HFFc6 (cell line): ENCODE results near the gene PLEKHM1. TPM values are rescaled to one million over a fixed set of nuclear protein-coding genes. Genes with fewer than 3 reads are reported as not detected.
"Not testable (repeated sequence)": the region's sequence is repeated elsewhere in the genome, so short reads cannot be mapped to it uniquely, and the experiment has no call there.

Experiments used
- DNase-seq: peaks from one replicate; pipeline ENCODE4 v3.0.0-alpha.2; 2018
- H3K27ac Mint-ChIP-seq: 2 replicates; pipeline ENCODE4 v1.8.0; 2020; ENCODE audit warnings: mild to moderate bottlenecking, mixed read lengths
- H3K27me3 Mint-ChIP-seq: 2 replicates; pipeline ENCODE4 v1.8.0; 2021; ENCODE audit warnings: mild to moderate bottlenecking, moderate library complexity, mixed read lengths; ENCODE audit not compliant: insufficient read depth
- H3K36me3 Mint-ChIP-seq: 2 replicates; pipeline ENCODE4 v1.8.0; 2021; ENCODE audit warnings: low read depth, mixed read lengths
- H3K4me1 Mint-ChIP-seq: 2 replicates; pipeline ENCODE4 v1.8.0; 2020; ENCODE audit warnings: low read depth, mixed read lengths
- H3K4me3 Mint-ChIP-seq: 2 replicates; pipeline ENCODE4 v1.8.0; 2020; ENCODE audit warnings: mild to moderate bottlenecking, moderate library complexity, mixed read lengths
- H3K9me3 Mint-ChIP-seq: 2 replicates; pipeline ENCODE4 v1.8.0; 2020; ENCODE audit warnings: mild to moderate bottlenecking, mixed read lengths
- total RNA-seq, 6 experiments: library from RNA; stranded (reverse); fragmentation: NEBNext Ultra II Directional; extraction: Animal tissue kit (Norgen Biotek cat#: 25700); gene quantifications; 2 replicates in 1 of 6; 3 replicates in 5 of 6; pipeline ENCODE4 v1.2.3, GENCODE V29; 2021

Gene PLEKHM1
- total RNA-seq, 6 experiments from 2014 or later, result 32.0 to 43.1 (median 36.5) TPM

GRCh38 chr17:45487704-45488103, 2.8 kb downstream of the PLEKHM1 start:
- DNase-seq, result peak; percentile 92
- Mint-ChIP-seq H3K27ac (peak overlapping the region; percentile 95), H3K4me1 (peaks cover 37% of the 10 kb centered on the region), H3K4me3 (peak overlapping the region; percentile 75)
- H3K36me3 Mint-ChIP-seq, H3K9me3 Mint-ChIP-seq, H3K27me3 Mint-ChIP-seq: not testable (repeated sequence)

GRCh38 chr17:45483591-45484216, 6.8 kb downstream of the PLEKHM1 start:
- not testable (repeated sequence) for H3K36me3 Mint-ChIP-seq, H3K27me3 Mint-ChIP-seq, H3K27ac Mint-ChIP-seq, DNase-seq, H3K4me3 Mint-ChIP-seq, H3K9me3 Mint-ChIP-seq
- peaks cover 25% of the 10 kb centered on the region for H3K4me1 Mint-ChIP-seq

GRCh38 chr17:45483177-45483576, 7.3 kb downstream of the PLEKHM1 start:
- peaks cover 22% of the 10 kb centered on the region for H3K4me1 Mint-ChIP-seq
- H3K9me3 Mint-ChIP-seq, H3K4me3 Mint-ChIP-seq, H3K27ac Mint-ChIP-seq, DNase-seq, H3K36me3 Mint-ChIP-seq, H3K27me3 Mint-ChIP-seq: not testable (repeated sequence)

- not testable (repeated sequence) for H3K9me3 Mint-ChIP-seq, H3K4me3 Mint-ChIP-seq, H3K27me3 Mint-ChIP-seq, H3K36me3 Mint-ChIP-seq, H3K27ac Mint-ChIP-seq, DNase-seq
- H3K4me1 Mint-ChIP-seq, result peaks cover 14% of the 10 kb centered on the region
These were observed 8.2 kb downstream of the PLEKHM1 start for GRCh38 chr17:45482317-45482716.

GRCh38 chr17:45475436-45475835, 15.1 kb downstream of the PLEKHM1 start:
- not testable (repeated sequence) for H3K4me3 Mint-ChIP-seq, H3K36me3 Mint-ChIP-seq, H3K9me3 Mint-ChIP-seq, H3K27ac Mint-ChIP-seq, DNase-seq, H3K4me1 Mint-ChIP-seq, H3K27me3 Mint-ChIP-seq

- not testable (repeated sequence) for H3K4me1 Mint-ChIP-seq, H3K27me3 Mint-ChIP-seq, H3K9me3 Mint-ChIP-seq, H3K4me3 Mint-ChIP-seq, H3K36me3 Mint-ChIP-seq, H3K27ac Mint-ChIP-seq, DNase-seq
These were observed 18.3 kb downstream of the PLEKHM1 start for GRCh38 chr17:45472249-45472648.

- H3K9me3 Mint-ChIP-seq, DNase-seq, H3K27ac Mint-ChIP-seq, H3K27me3 Mint-ChIP-seq, H3K4me1 Mint-ChIP-seq, H3K4me3 Mint-ChIP-seq, H3K36me3 Mint-ChIP-seq: not testable (repeated sequence)
These were observed 21.3 kb downstream of the PLEKHM1 start for GRCh38 chr17:45469204-45469563.

GRCh38 chr17:45468293-45469203, 22.0 kb downstream of the PLEKHM1 start:
- not testable (repeated sequence) for H3K27ac Mint-ChIP-seq, H3K36me3 Mint-ChIP-seq, H3K4me1 Mint-ChIP-seq, DNase-seq, H3K27me3 Mint-ChIP-seq, H3K4me3 Mint-ChIP-seq, H3K9me3 Mint-ChIP-seq

- H3K27ac Mint-ChIP-seq, result peak overlapping the region; percentile 67
- DNase-seq, result peak; percentile 57
These were observed 28.8 kb downstream of the PLEKHM1 start for GRCh38 chr17:45461524-45462327.

GRCh38 chr17:45460422-45460821, 30.1 kb downstream of the PLEKHM1 start:
- not testable (repeated sequence) for H3K4me3 Mint-ChIP-seq, H3K36me3 Mint-ChIP-seq, H3K27ac Mint-ChIP-seq, DNase-seq, H3K9me3 Mint-ChIP-seq, H3K27me3 Mint-ChIP-seq
- H3K4me1 Mint-ChIP-seq, result peaks cover 23% of the 10 kb centered on the region

More at GRCh38 chr17:45461524-45462327, 28.8 kb downstream of the PLEKHM1 start:
- not testable (repeated sequence) for H3K27me3 Mint-ChIP-seq, H3K9me3 Mint-ChIP-seq, H3K4me3 Mint-ChIP-seq, H3K36me3 Mint-ChIP-seq
- peaks cover 23% of the 10 kb centered on the region for H3K4me1 Mint-ChIP-seq

- not testable (repeated sequence) for H3K4me3 Mint-ChIP-seq, H3K4me1 Mint-ChIP-seq, H3K27ac Mint-ChIP-seq, DNase-seq, H3K36me3 Mint-ChIP-seq, H3K27me3 Mint-ChIP-seq, H3K9me3 Mint-ChIP-seq
These were observed 36.2 kb downstream of the PLEKHM1 start for GRCh38 chr17:45454341-45454740.
